ENCODE measurements around the gene FRMPD4. TPM values are rescaled to one million over a fixed set of nuclear protein-coding genes. Genes with fewer than 3 reads are reported as not detected.
A peak's percentile ranks its signal among the peaks of the same experiment; 100 is the strongest.
"Not testable (repeated sequence)": the region's sequence is repeated elsewhere in the genome, so short reads cannot be mapped to it uniquely, and the experiment has no call there.

FRMPD4 gene
- total and polyA plus RNA-seq, 2 of the 13 experiments (the other 11 are each of a cell fraction or from before 2014, with no cell fraction given) = not detected

DNA sequence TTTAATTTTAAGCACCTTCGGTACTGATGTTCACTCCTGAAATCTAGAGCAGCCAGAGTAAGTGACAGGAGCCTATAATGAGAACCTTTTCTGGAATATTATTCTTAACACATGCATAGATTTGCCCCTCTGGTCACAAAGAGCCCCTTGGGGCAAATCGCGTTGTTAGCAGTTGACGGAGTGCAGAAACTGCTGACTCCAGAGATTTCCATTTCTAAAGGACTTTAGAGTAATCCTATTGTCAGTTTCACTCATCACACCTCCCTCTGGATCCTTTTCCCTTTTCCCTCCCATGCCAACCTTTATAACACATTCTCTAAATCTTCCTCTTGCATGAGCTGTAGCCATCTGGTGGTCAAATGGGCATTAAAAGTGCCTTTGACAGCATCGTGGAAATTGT is 388.0 kb downstream of the FRMPD4 start:
- no peak for TF ChIP-seq HNRNPK (IDR thresholded peaks at IDR 0.05; ENCODE audit: low read depth, low read length, poor library complexity, severe bottlenecking)
- TF ChIP-seq MAFK (conservative IDR thresholded peaks at IDR 0.05 in 1 of 2, IDR thresholded peaks at IDR 0.05 in 1 of 2; ENCODE audit: low read length in 2 of 2) = peak in 1 of 2 experiments; percentile 53; a peak in 3 of 4 replicates
- TF ChIP-seq MAFF (IDR thresholded peaks at IDR 0.05; ENCODE audit: low read depth, low read length) = 0 out of 2 replicates have a peak, but pooled peaks have one; percentile 28
- H3K9me3 ChIP-seq (ENCODE audit: low read length) = no peaks in the 10 kb centered on the region
- 24% methylated on average over 5 of the region's 5 CpGs for WGBS (ENCODE audit: low lambda C conversion rate)
- H3K4me3 ChIP-seq (replicated peaks in 1 of 3; ENCODE audit: insufficient read depth in 1 of 3, low read depth in 2 of 3, low read length in 3 of 3) = no peak overlapping the region
- no peaks in the 10 kb centered on the region for H4K20me1 ChIP-seq (ENCODE audit: insufficient read depth, low read length)
- no peak overlapping the region for H3K27ac ChIP-seq (ENCODE audit: extremely low read length, insufficient read depth, low read length)
- FAIRE-seq = no peak
- H2AFZ ChIP-seq (ENCODE audit: low read length) = no peak overlapping the region
- H3K9ac ChIP-seq (ENCODE audit: insufficient read depth, low read depth, low read length) = no peak overlapping the region
- no peak overlapping the region for H3K4me2 ChIP-seq (ENCODE audit: low read depth, low read length)
- no peaks in the 10 kb centered on the region for H3K27me3 ChIP-seq (ENCODE audit: control insufficient read depth in 1 of 2, insufficient read depth in 2 of 2, low read length in 2 of 2)
- intact Hi-C loops (cut with micrococcal nuclease; ENCODE audit: unreplicated experiment) = no loop called here
- ChIA-PET POLR2A (no interaction called here), CTCF (ENCODE audit: low intra/inter-chr PET ratio, low total read pairs) (no interaction called here)
- H3K4me1 ChIP-seq (ENCODE audit: insufficient read depth, low read length) = no peaks in the 10 kb centered on the region
- BruUV-seq (replicated peaks) = no TSS peak
- ATAC-seq = no peak
- no peaks in the 10 kb centered on the region for H3K36me3 ChIP-seq (replicated peaks in 1 of 2; ENCODE audit: control insufficient read depth in 1 of 2, insufficient read depth in 2 of 2, low read length in 2 of 2)
- DNase-seq (ENCODE audit: low spot score) = no peak
- in situ Hi-C loops (cut with HindIII; ENCODE audit: extremely low pct_ligation_motif_present, low pct_unique_long_range_greater_than_20kb) = no loop called here
- no peaks in the 10 kb centered on the region for H3K79me2 ChIP-seq (ENCODE audit: insufficient read depth, low read length)

DNA sequence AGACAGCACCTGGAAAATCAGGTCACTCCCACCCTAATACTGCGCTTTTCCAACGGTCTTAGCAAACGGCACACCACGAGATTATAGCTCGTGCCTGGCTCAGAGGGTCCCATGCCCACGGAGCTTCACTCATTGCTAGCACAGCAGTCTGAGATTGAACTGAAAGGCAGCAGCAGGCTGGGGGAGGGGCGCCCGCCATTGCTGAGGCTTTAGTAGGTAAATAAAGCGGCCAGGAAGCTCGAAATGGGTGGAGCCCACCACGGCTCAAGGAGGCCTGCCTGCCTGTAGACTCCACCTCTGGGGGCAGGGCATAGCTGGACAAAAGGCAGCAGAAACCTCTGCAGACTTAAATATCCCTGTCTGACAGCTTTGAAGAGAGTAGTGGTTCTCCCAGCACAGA is 399.8 kb downstream of the FRMPD4 start:
- intact Hi-C loops (cut with micrococcal nuclease; ENCODE audit: unreplicated experiment); FAIRE-seq; BruUV-seq (replicated peaks); H3K36me3 ChIP-seq (replicated peaks in 1 of 2; ENCODE audit: control insufficient read depth in 1 of 2, insufficient read depth in 2 of 2, low read length in 2 of 2); H3K9me3 ChIP-seq (ENCODE audit: low read length); H3K4me2 ChIP-seq (ENCODE audit: low read depth, low read length); ATAC-seq; CTCF ChIA-PET (ENCODE audit: low intra/inter-chr PET ratio, low total read pairs); POLR2A ChIA-PET; H3K4me3 ChIP-seq (replicated peaks in 1 of 3; ENCODE audit: insufficient read depth in 1 of 3, low read depth in 2 of 3, low read length in 3 of 3); H4K20me1 ChIP-seq (ENCODE audit: insufficient read depth, low read length); H3K79me2 ChIP-seq (ENCODE audit: insufficient read depth, low read length); H3K4me1 ChIP-seq (ENCODE audit: insufficient read depth, low read length); H3K9ac ChIP-seq (ENCODE audit: insufficient read depth, low read depth, low read length); H2AFZ ChIP-seq (ENCODE audit: low read length); H3K27ac ChIP-seq (ENCODE audit: extremely low read length, insufficient read depth, low read length); in situ Hi-C loops (cut with HindIII; ENCODE audit: extremely low pct_ligation_motif_present, low pct_unique_long_range_greater_than_20kb); H3K27me3 ChIP-seq (ENCODE audit: control insufficient read depth in 1 of 2, insufficient read depth in 2 of 2, low read length in 2 of 2); DNase-seq (ENCODE audit: low spot score): not testable (repeated sequence)
- WGBS (ENCODE audit: low lambda C conversion rate) = 0% methylated on average over 5 of the region's 11 CpGs

DNA sequence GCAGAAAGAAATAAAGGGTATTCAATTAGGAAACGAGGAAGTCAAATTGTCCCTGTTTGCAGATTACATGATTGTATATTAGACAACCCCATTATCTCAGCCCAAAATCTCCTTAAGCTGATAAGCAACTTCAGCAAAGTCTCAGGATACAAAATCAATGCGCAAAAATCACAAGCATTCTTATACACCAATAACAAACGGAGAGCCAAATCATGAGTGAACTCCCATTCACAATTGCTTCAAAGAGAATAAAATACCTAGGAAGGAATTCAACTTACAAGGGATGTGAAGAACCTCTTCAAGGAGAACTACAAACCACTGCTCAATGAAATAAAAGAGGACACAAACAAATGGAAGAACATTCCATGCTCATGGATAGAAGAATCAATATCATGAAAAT is 404.0 kb downstream of the FRMPD4 start:
- H3K4me3 ChIP-seq (replicated peaks in 1 of 3; ENCODE audit: insufficient read depth in 1 of 3, low read depth in 2 of 3, low read length in 3 of 3); H3K9ac ChIP-seq (ENCODE audit: insufficient read depth, low read depth, low read length); H3K4me1 ChIP-seq (ENCODE audit: insufficient read depth, low read length); H2AFZ ChIP-seq (ENCODE audit: low read length); FAIRE-seq; H3K4me2 ChIP-seq (ENCODE audit: low read depth, low read length); intact Hi-C loops (cut with micrococcal nuclease; ENCODE audit: unreplicated experiment); in situ Hi-C loops (cut with HindIII; ENCODE audit: extremely low pct_ligation_motif_present, low pct_unique_long_range_greater_than_20kb); H3K27ac ChIP-seq (ENCODE audit: extremely low read length, insufficient read depth, low read length); ATAC-seq; CTCF ChIA-PET (ENCODE audit: low intra/inter-chr PET ratio, low total read pairs); H4K20me1 ChIP-seq (ENCODE audit: insufficient read depth, low read length); POLR2A ChIA-PET; H3K9me3 ChIP-seq (ENCODE audit: low read length); H3K27me3 ChIP-seq (ENCODE audit: control insufficient read depth in 1 of 2, insufficient read depth in 2 of 2, low read length in 2 of 2); H3K79me2 ChIP-seq (ENCODE audit: insufficient read depth, low read length); DNase-seq (ENCODE audit: low spot score); H3K36me3 ChIP-seq (replicated peaks in 1 of 2; ENCODE audit: control insufficient read depth in 1 of 2, insufficient read depth in 2 of 2, low read length in 2 of 2); BruUV-seq (replicated peaks): not testable (repeated sequence)
- 3% methylated on average over 3 of the region's 3 CpGs for WGBS (ENCODE audit: low lambda C conversion rate)

Data from HepG2 (cell line).